Panc1 (cell line): ENCODE measurements around the gene SMAD3.

Source experiments
- CTCF ChIP-seq: fragments of 450-650 bp; IDR thresholded peaks from 2 replicates; pipeline ENCODE4 v1.5.1; 2017; ENCODE audit warnings: mild to moderate bottlenecking
- POLR2AphosphoS5 ChIP-seq: IDR thresholded peaks from 2 replicates; pipeline ENCODE4 v1.6.1; 2012; ENCODE audit warnings: mild to moderate bottlenecking, low read depth, low read length, moderate library complexity
- REST ChIP-seq, 2 experiments: IDR thresholded peaks; 2 replicates each; pipeline ENCODE4 v1.6.1; 2011 to 2012; ENCODE audit warnings: low read depth in 2 of 2, control low read depth in 1 of 2, low read length in 1 of 2, mild to moderate bottlenecking in 1 of 2, moderate library complexity in 1 of 2; ENCODE audit not compliant: insufficient read depth in 1 of 2
- SIN3A ChIP-seq: IDR thresholded peaks from 2 replicates; pipeline ENCODE4 v1.6.1; 2012; ENCODE audit warnings: low read depth, mild to moderate bottlenecking, low read length, moderate library complexity, borderline replicate concordance; ENCODE audit not compliant: insufficient read depth
- TCF7L2 ChIP-seq: IDR thresholded peaks from 2 replicates; pipeline ENCODE4 v1.6.1; 2011; ENCODE audit warnings: mild to moderate bottlenecking, low read depth, low read length, inconsistent platforms

- TF ChIP-seq CTCF (no peak), REST (IDR thresholded peaks at IDR 0.05; ENCODE audit: insufficient read depth in 1 of 2, low read depth in 2 of 2, low read length in 1 of 2) (no peak), POLR2AphosphoS5 (peak; percentile 65; the same call in 1 of the 2 replicates), SIN3A (no peak), TCF7L2 (no peak)
Measured at GRCh38 chr15:67130673-67131601, 65.5 kb downstream of the SMAD3 start.
